NCI-H2227 treated with DMSO at 0.1 percent for 48 hours (cell line): ENCODE measurements around the gene MCFD2.
"Not testable (repeated sequence)": the region's sequence is repeated elsewhere in the genome, so short reads cannot be mapped to it uniquely, and the experiment has no call there.

Experiments
- DNase-seq: peaks from one replicate; lab custom pipeline; 2025; lab: John Stamatoyannopoulos, UW

Gene MCFD2

GRCh38 chr2:46902465-46902864, 13.1 kb downstream of the MCFD2 start:
- DNase-seq, result no peak

- no peak for DNase-seq
Measured at GRCh38 chr2:46901611-46902010, 14.0 kb downstream of the MCFD2 start.

- no peak for DNase-seq
Measured at GRCh38 chr2:46900381-46900780, 15.2 kb downstream of the MCFD2 start.

GRCh38 chr2:46899053-46899452, 16.6 kb downstream of the MCFD2 start:
- DNase-seq, result no peak

- DNase-seq, result no peak
Measured at GRCh38 chr2:46898024-46898423, 17.6 kb downstream of the MCFD2 start.

GRCh38 chr2:46893269-46893939, 22.2 kb downstream of the MCFD2 start:
- no peak for DNase-seq

- DNase-seq, result no peak
Measured at GRCh38 chr2:46891956-46892553, 23.6 kb downstream of the MCFD2 start.

GRCh38 chr2:46888421-46888952, 27.1 kb downstream of the MCFD2 start:
- no peak for DNase-seq

GRCh38 chr2:46887028-46887885, 28.3 kb downstream of the MCFD2 start:
- no peak for DNase-seq

GRCh38 chr2:46886268-46887027, 29.2 kb downstream of the MCFD2 start:
- DNase-seq, result no peak

GRCh38 chr2:46885376-46885775, 30.2 kb downstream of the MCFD2 start:
- DNase-seq, result no peak

GRCh38 chr2:46879511-46879910, 36.1 kb downstream of the MCFD2 start:
- DNase-seq, result no peak

GRCh38 chr2:46878886-46879285, 36.7 kb downstream of the MCFD2 start:
- no peak for DNase-seq

- no peak for DNase-seq
Measured at GRCh38 chr2:46878240-46878877, 37.2 kb downstream of the MCFD2 start.

- no peak for DNase-seq
Measured at GRCh38 chr2:46877619-46878113, 37.9 kb downstream of the MCFD2 start.

GRCh38 chr2:46876741-46877384, 38.7 kb downstream of the MCFD2 start:
- DNase-seq, result peak; percentile 56

- not testable (repeated sequence) for DNase-seq
Measured at GRCh38 chr2:46875962-46876689, 39.5 kb downstream of the MCFD2 start.

- no peak for DNase-seq
Measured at GRCh38 chr2:46875226-46875899, 40.2 kb downstream of the MCFD2 start.

GRCh38 chr2:46874236-46874929, 41.2 kb downstream of the MCFD2 start:
- no peak for DNase-seq
